Measurements from ENCODE around the gene ATP5F1E.

The ATP5F1E gene

DNA sequence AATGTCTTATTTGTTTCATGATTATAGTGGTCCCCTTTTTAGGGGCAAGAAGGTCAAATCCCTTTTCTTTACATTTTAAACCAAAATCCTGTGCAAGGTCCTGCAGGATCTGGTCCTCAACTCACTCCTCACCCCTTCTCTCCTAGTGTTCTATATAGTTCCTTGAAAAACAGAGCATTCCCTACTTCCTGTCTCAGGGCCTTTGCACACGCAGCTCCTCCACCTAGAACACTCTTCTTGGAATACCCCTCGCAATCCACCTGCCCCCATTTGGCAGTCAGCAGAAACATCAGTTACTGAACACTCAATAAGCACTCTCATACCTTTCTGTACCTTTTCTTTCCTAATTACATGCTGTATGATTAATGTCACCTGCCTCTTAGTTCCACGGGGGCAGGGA lies 3.2 kb upstream of the ATP5F1E start:
- ChIA-PET CTCF (no interaction called here), POLR2A (no interaction called here)
- DNase-seq (ENCODE audit: extremely low spot score): no peak
- TF ChIP-seq FOXM1 (IDR thresholded peaks at IDR 0.05; ENCODE audit: borderline replicate concordance): no peak
- TF ChIP-seq SP1 (IDR thresholded peaks at IDR 0.05): no peak
- TF ChIP-seq NFRKB (IDR thresholded peaks at IDR 0.05): no peak
- no peak for TF ChIP-seq FOXK2 (IDR thresholded peaks at IDR 0.05)
- no peak for TF ChIP-seq HDGF (IDR thresholded peaks at IDR 0.05; ENCODE audit: borderline replicate concordance)
- no peak for TF ChIP-seq BHLHE40 (IDR thresholded peaks at IDR 0.05; ENCODE audit: borderline replicate concordance)
- no peak for TF ChIP-seq FOXA1 (IDR thresholded peaks at IDR 0.05)
- TF ChIP-seq ELF4 (IDR thresholded peaks at IDR 0.05): no peak
- no peak for TF ChIP-seq SUZ12 (IDR thresholded peaks at IDR 0.05)
- no peak for TF ChIP-seq TARDBP (IDR thresholded peaks at IDR 0.05)
- no peak for TF ChIP-seq L3MBTL2 (conservative IDR thresholded peaks at IDR 0.05)
- TF ChIP-seq ZNF384 (IDR thresholded peaks at IDR 0.05): no peak
- TF ChIP-seq, protein P1, sequence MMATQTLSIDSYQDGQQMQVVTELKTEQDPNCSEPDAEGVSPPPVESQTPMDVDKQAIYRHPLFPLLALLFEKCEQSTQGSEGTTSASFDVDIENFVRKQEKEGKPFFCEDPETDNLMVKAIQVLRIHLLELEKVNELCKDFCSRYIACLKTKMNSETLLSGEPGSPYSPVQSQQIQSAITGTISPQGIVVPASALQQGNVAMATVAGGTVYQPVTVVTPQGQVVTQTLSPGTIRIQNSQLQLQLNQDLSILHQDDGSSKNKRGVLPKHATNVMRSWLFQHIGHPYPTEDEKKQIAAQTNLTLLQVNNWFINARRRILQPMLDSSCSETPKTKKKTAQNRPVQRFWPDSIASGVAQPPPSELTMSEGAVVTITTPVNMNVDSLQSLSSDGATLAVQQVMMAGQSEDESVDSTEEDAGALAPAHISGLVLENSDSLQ (IDR thresholded peaks at IDR 0.05): no peak

DNA sequence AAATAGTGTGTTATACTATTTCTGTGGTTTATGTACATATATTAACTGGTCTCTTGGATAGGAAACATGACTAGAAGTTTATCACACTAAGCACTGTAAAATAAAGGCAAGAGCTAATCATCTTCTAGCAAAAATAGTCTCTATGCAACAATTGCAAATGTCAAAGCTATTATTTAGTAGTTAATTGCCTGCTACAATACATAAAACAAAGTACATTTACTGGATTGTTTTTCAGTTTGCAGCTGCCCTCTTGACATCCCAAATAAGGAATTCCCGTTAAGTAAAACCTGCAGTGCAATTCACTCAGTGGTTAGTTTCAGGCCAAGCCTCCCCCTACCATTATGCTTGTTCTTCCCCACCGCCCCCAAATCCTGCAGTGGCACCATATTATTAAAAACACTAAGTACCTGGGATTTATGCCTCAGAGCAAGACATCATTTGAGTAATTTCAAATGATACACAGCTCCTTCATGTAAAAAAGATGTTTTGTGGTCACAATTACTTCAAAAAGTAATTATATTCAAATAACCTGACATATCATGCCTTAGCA lies 1.6 kb upstream of the ATP5F1E start:
- CTCF ChIA-PET: no interaction called here
- no peak for DNase-seq (ENCODE audit: extremely low spot score)
- TF ChIP-seq TARDBP (IDR thresholded peaks at IDR 0.05): no peak
- no peak for TF ChIP-seq SUZ12 (IDR thresholded peaks at IDR 0.05)
- no peak for TF ChIP-seq FOXM1 (IDR thresholded peaks at IDR 0.05; ENCODE audit: borderline replicate concordance)
- POLR2A ChIA-PET: interaction anchor here (1.1 to 3.5 kb wide), 2 partner anchors 9 kb away, joined by 3 to 29 read pairs; partner anchors contain the start of gene PRELID3B

DNA sequence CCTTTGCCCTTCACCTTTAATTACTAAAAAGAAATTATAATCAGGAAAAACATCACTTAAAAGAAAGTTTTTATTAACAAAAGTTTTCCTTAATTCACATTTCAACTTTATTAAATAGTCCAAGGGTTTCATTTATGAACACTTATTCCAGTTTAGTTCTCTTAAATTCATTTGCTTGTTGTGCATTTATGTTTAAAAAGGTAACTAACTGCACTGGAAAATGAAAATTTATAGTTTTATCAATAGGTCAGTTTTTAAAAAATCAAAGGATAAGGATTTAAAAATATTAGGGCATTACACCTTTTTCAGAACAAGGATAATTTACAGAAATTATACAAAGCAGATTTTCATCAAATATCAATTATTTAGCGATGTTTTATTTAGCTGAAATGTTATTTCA lies 958 bp upstream of the ATP5F1E start:
- no peak for DNase-seq (ENCODE audit: extremely low spot score)
- ChIA-PET CTCF (interaction anchor here (0.6 kb wide), 1 partner anchor 434 kb away, joined by 3 read pairs; no protein-coding TSS in a partner anchor), POLR2A (interaction anchor here (1.1 to 3.5 kb wide), 5 partner anchors 9 to 382 kb away, joined by 3 to 29 read pairs (median 5); partner anchors contain the start of genes PRELID3B and STX16)
- TF ChIP-seq ARNT (IDR thresholded peaks at IDR 0.05) (no peak), HDGF (IDR thresholded peaks at IDR 0.05; ENCODE audit: borderline replicate concordance) (no peak), FOXK2 (IDR thresholded peaks at IDR 0.05) (no peak), FOXA1 (IDR thresholded peaks at IDR 0.05) (no peak), TARDBP (IDR thresholded peaks at IDR 0.05) (no peak), ELF4 (IDR thresholded peaks at IDR 0.05) (no peak), SP1 (IDR thresholded peaks at IDR 0.05) (no peak), LEF1 (IDR thresholded peaks at IDR 0.05; ENCODE audit: borderline replicate concordance) (no peak), ZNF384 (IDR thresholded peaks at IDR 0.05) (no peak), BHLHE40 (IDR thresholded peaks at IDR 0.05; ENCODE audit: borderline replicate concordance) (no peak), SUZ12 (IDR thresholded peaks at IDR 0.05) (no peak), CTBP1 (IDR thresholded peaks at IDR 0.05; ENCODE audit: borderline replicate concordance) (no peak), FOXM1 (IDR thresholded peaks at IDR 0.05; ENCODE audit: borderline replicate concordance) (no peak), L3MBTL2 (conservative IDR thresholded peaks at IDR 0.05) (no peak), NFRKB (IDR thresholded peaks at IDR 0.05) (no peak)
- TF ChIP-seq, protein P1 (IDR thresholded peaks at IDR 0.05): no peak

DNA sequence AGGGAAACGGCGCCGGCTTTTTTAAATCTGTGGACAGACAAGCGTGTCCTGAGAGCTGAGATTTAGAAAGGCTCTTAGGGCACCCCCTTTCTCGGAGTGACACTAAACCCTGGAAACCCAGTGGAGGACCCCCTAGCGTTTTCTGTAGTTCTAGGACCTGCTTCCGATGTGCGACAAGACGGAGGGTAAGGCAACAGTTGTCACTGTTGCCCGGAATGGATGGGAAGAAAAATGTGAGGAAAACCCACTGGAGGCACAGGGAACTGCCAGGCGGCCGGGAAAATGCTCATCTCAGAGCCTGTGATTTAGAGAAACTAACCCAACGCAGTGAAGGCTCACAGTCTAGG lies 551 bp upstream of the ATP5F1E start:
- TF ChIP-seq ARNT (IDR thresholded peaks at IDR 0.05) (no peak), BHLHE40 (IDR thresholded peaks at IDR 0.05; ENCODE audit: borderline replicate concordance) (no peak), L3MBTL2 (conservative IDR thresholded peaks at IDR 0.05) (peak; percentile 51)
- peak; percentile 55 for DNase-seq (ENCODE audit: extremely low spot score)
- ChIA-PET CTCF (interaction anchor here (0.6 kb wide), 2 partner anchors 44 to 434 kb away, joined by 3 to 4 read pairs; no protein-coding TSS in a partner anchor), POLR2A (interaction anchor here (0.7 to 3.5 kb wide), 22 partner anchors 8 to 382 kb away, joined by 3 to 29 read pairs (median 4); partner anchors contain the start of genes NELFCD, PRELID3B and STX16)

DNA sequence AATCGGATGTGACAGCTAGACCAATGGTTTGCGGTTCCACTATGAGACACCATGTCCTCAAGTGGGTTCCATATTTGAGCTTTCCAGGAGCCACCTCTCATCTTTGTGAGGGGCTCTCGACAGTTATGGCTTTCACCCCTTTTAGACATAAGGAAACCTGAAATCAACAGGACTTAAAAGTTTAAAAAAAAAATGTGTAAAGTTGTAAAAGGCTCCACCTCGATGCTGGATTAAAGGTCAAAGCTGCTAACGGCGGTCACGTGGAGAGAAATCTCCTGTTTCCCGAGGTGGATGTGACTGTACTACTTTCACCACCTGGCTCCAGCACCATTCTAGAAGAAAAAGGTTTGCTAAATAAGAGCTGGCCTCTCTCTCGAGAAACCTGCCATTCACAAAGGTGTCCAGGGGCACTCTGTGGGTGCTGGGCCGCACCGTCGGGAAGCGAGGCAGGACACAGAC lies 542 bp downstream of the ATP5F1E start:
- ChIA-PET CTCF (no interaction called here), POLR2A (interaction anchor here (1.2 to 3.5 kb wide), 13 partner anchors 8 to 190 kb away, joined by 3 to 29 read pairs (median 6); partner anchors contain the start of genes NELFCD and PRELID3B)
- DNase-seq (ENCODE audit: extremely low spot score): no peak
- TF ChIP-seq ARNT (IDR thresholded peaks at IDR 0.05): no peak
- no peak for TF ChIP-seq SUZ12 (IDR thresholded peaks at IDR 0.05)
- TF ChIP-seq ELF4 (IDR thresholded peaks at IDR 0.05): no peak
- TF ChIP-seq L3MBTL2 (conservative IDR thresholded peaks at IDR 0.05): peak; percentile 39

DNA sequence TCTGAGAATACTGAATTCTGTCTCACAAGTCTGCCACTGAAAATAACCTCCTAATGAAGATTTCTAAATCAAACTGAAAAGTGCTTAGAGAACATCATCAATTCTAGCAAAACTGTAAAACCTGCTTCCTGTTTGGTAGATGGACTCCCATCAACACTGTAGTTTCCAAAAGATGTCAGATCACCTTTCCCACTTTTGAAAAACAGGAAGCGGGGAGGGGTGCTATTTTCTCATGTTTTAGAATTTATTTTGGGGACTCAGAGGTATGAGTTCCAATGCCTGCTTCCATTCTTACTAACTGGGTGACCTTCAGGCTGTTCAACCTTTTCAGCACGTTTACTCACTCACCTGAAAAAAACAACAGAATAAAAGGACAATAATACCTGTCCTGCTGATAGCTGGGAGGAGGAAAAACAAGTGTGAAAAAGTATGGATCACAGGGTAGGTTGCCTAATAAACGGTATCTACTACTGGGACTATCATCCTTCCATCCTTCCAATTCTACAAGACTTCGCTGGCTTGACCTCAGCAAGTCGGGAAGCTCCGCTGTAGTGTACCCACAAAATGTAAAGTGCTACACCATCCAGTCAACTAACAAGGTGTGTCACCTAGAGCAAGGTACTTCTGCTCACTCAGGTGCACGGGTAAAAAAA lies 1.1 kb downstream of the ATP5F1E start:
- no peak for DNase-seq (ENCODE audit: extremely low spot score)
- no peak for TF ChIP-seq FOXA1 (IDR thresholded peaks at IDR 0.05)
- no peak for TF ChIP-seq ZNF384 (IDR thresholded peaks at IDR 0.05)
- no peak for TF ChIP-seq FOXK2 (IDR thresholded peaks at IDR 0.05)
- TF ChIP-seq ARNT (IDR thresholded peaks at IDR 0.05): no peak
- TF ChIP-seq BHLHE40 (IDR thresholded peaks at IDR 0.05; ENCODE audit: borderline replicate concordance): no peak
- no peak for TF ChIP-seq FOXM1 (IDR thresholded peaks at IDR 0.05; ENCODE audit: borderline replicate concordance)
- TF ChIP-seq ELF4 (IDR thresholded peaks at IDR 0.05): no peak
- POLR2A ChIA-PET: interaction anchor here (1.4 to 3.5 kb wide), 8 partner anchors 12 to 144 kb away, joined by 3 to 29 read pairs (median 6); partner anchors contain the start of genes NELFCD and PRELID3B
- CTCF ChIA-PET: no interaction called here

DNA sequence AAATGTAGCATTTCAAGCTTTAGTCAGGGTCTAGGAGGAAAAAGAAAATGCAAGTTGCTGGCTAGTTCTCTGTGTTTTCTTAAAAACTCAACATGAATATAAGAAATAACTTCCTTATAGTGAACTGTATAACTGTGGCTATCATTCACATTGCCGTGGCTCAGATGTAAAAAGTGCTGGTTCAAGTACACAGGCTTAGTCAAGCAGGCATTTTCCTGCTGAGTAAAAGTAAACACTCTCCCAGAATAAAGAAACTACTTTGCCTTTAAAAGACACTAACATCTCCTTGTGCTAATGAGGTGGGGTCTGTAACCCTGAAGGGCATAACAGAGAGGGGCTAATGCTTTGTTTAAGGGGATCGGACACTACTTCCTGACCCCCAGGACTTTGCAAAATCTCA lies 3.3 kb downstream of the ATP5F1E start:
- POLR2A ChIA-PET: no interaction called here
- CTCF ChIA-PET: no interaction called here
- no peak for TF ChIP-seq TARDBP (IDR thresholded peaks at IDR 0.05)
- TF ChIP-seq SUZ12 (IDR thresholded peaks at IDR 0.05): no peak
- TF ChIP-seq CTBP1 (IDR thresholded peaks at IDR 0.05; ENCODE audit: borderline replicate concordance): no peak
- no peak for TF ChIP-seq NFRKB (IDR thresholded peaks at IDR 0.05)
- no peak for TF ChIP-seq L3MBTL2 (conservative IDR thresholded peaks at IDR 0.05)
- TF ChIP-seq BHLHE40 (IDR thresholded peaks at IDR 0.05; ENCODE audit: borderline replicate concordance): no peak
- no peak for TF ChIP-seq LEF1 (IDR thresholded peaks at IDR 0.05; ENCODE audit: borderline replicate concordance)
- TF ChIP-seq FOXA1 (IDR thresholded peaks at IDR 0.05): no peak
- TF ChIP-seq ELF4 (IDR thresholded peaks at IDR 0.05): no peak
- TF ChIP-seq, protein P1 (IDR thresholded peaks at IDR 0.05): no peak
- TF ChIP-seq FOXM1 (IDR thresholded peaks at IDR 0.05; ENCODE audit: borderline replicate concordance): no peak
- no peak for TF ChIP-seq ZNF384 (IDR thresholded peaks at IDR 0.05)
- TF ChIP-seq FOXK2 (IDR thresholded peaks at IDR 0.05): no peak
- no peak for TF ChIP-seq HDGF (IDR thresholded peaks at IDR 0.05; ENCODE audit: borderline replicate concordance)
- TF ChIP-seq ARNT (IDR thresholded peaks at IDR 0.05): no peak
- no peak for TF ChIP-seq SP1 (IDR thresholded peaks at IDR 0.05)
- no peak for DNase-seq (ENCODE audit: extremely low spot score)

Data from HEK293T (cell line).